Liver (tissue), 9 donors: ENCODE data around the gene RNPS1. TPM values are rescaled to one million over a fixed set of nuclear protein-coding genes. Genes with fewer than 3 reads are reported as not detected.

Source experiments
- DNase-seq: peaks from one replicate; pipeline ENCODE4 v3.0.0-alpha.2; 2017; ENCODE audit warnings: low spot score
- H3K27ac ChIP-seq, 2 donors: one replicate each; pipeline ENCODE4 v1.7.0; 2013; ENCODE audit warnings: inconsistent platforms in 2 of 2, low read length in 2 of 2, control low read depth in 1 of 2, low read depth in 1 of 2, mild to moderate bottlenecking in 1 of 2
- H3K27me3 ChIP-seq, 4 donors: one replicate each; pipeline versions ENCODE4 v1.6.1 to v1.7.0; 2013; ENCODE audit warnings: low read length in 3 of 4, inconsistent platforms in 1 of 4, mild to moderate bottlenecking in 1 of 4, moderate library complexity in 1 of 4; ENCODE audit not compliant: control insufficient read depth in 4 of 4, insufficient read depth in 4 of 4
- H3K36me3 ChIP-seq, 4 donors: one replicate each; pipeline versions ENCODE4 v1.6.1 to v1.7.0; 2013; ENCODE audit warnings: low read length in 3 of 4, mild to moderate bottlenecking in 3 of 4, low read depth in 1 of 4, moderate library complexity in 1 of 4; ENCODE audit not compliant: control insufficient read depth in 4 of 4, insufficient read depth in 3 of 4
- H3K4me1 ChIP-seq, 4 donors: one replicate each; pipeline versions ENCODE4 v1.6.1 to v1.7.0; 2013; ENCODE audit warnings: low read length in 3 of 4, mild to moderate bottlenecking in 3 of 4, moderate library complexity in 1 of 4; ENCODE audit not compliant: control insufficient read depth in 4 of 4, insufficient read depth in 4 of 4
- H3K4me3 ChIP-seq, 3 donors: one replicate each; pipeline versions ENCODE4 v1.6.1 to v1.7.0; 2013; ENCODE audit warnings: low read length in 3 of 3, control low read depth in 1 of 3, low read depth in 1 of 3, mild to moderate bottlenecking in 1 of 3
- H3K9ac ChIP-seq, 2 donors: one replicate each; pipeline ENCODE4 v1.7.0; 2013; ENCODE audit warnings: low read length in 2 of 2, mild to moderate bottlenecking in 2 of 2, moderate library complexity in 2 of 2, control low read depth in 1 of 2, low read depth in 1 of 2
- H3K9me3 ChIP-seq, 4 donors: one replicate each; pipeline versions ENCODE4 v1.6.1 to v1.7.0; 2013; ENCODE audit warnings: low read length in 3 of 4; ENCODE audit not compliant: control insufficient read depth in 4 of 4
- EGR1 ChIP-seq, 2 donors: IDR thresholded peaks; 2 replicates each; pipeline ENCODE4 v1.6.1; 2016 to 2018; ENCODE audit warnings: antibody characterized with exemption in 2 of 2, low read depth in 2 of 2
- FOXA1 ChIP-seq: IDR thresholded peaks from 2 replicates; pipeline ENCODE4 v1.6.1; 2016; ENCODE audit warnings: antibody characterized with exemption
- FOXA2 ChIP-seq: IDR thresholded peaks from 2 replicates; pipeline ENCODE4 v1.6.1; 2016; ENCODE audit warnings: antibody characterized with exemption
- GABPA ChIP-seq, 2 donors: IDR thresholded peaks in 1 of 2; conservative IDR thresholded peaks in 1 of 2; 2 replicates each; pipeline ENCODE4 v1.6.1; 2016; ENCODE audit warnings: antibody characterized with exemption in 2 of 2, mild to moderate bottlenecking in 1 of 2, moderate library complexity in 1 of 2
- JUND ChIP-seq, 2 donors: IDR thresholded peaks; 2 replicates each; pipeline ENCODE4 v1.6.1; 2016; ENCODE audit warnings: antibody characterized with exemption in 2 of 2
- MAX ChIP-seq: IDR thresholded peaks from 2 replicates; pipeline ENCODE4 v1.6.1; 2016; ENCODE audit warnings: antibody characterized with exemption
- NR2F2 ChIP-seq: IDR thresholded peaks from 2 replicates; pipeline ENCODE4 v1.6.1; 2016; ENCODE audit warnings: antibody characterized with exemption
- RAD21 ChIP-seq, 2 donors: IDR thresholded peaks; 2 replicates each; pipeline ENCODE4 v1.6.1; 2016; ENCODE audit warnings: antibody characterized with exemption in 2 of 2, mild to moderate bottlenecking in 2 of 2
- REST ChIP-seq: IDR thresholded peaks from 2 replicates; pipeline ENCODE4 v1.6.1; 2016; ENCODE audit warnings: antibody characterized with exemption, mild to moderate bottlenecking
- SP1 ChIP-seq: IDR thresholded peaks from 2 replicates; pipeline ENCODE4 v1.6.1; 2018; ENCODE audit warnings: antibody characterized with exemption, mild to moderate bottlenecking
- YY1 ChIP-seq: IDR thresholded peaks from 2 replicates; pipeline ENCODE4 v1.6.1; 2016; ENCODE audit warnings: antibody characterized with exemption, mild to moderate bottlenecking
- WGBS: extraction: QIAGEN DNeasy Blood & Tissue Kit; methylation state at CpG from one replicate; pipeline ENCODE4 v1.1.7; 2013; 5-methylcytosine and 5-hydroxymethylcytosine counted together
- polyA plus RNA-seq, 2 donors: library from polyadenylated mRNA; stranded (reverse) in 1 of 2; unstranded in 1 of 2; fragments of 200-250 nt in 1 of 2; fragments of >200 nt in 1 of 2; fragmentation: Nextera tagmentation in 1 of 2; extraction: Ambion mirVana in 1 of 2; gene quantifications; one replicate each; pipeline versions ENCODE4 v1.2.1 to v1.2.3, GENCODE V29; 2013 to 2015
- total RNA-seq, 2 donors: library from RNA; depleted of rRNA; stranded (reverse); fragments of >200 nt; gene quantifications; one replicate each; pipeline ENCODE4 v1.2.3, GENCODE V29; 2014
- donor health status: healthy.
- donor health status: healthy.
- donor health status: healthy.
- donor health status: healthy.
- donor health status: healthy.

Gene RNPS1
- total and polyA plus RNA-seq, 4 donors = 31.3 to 38.2 (median 36.7) TPM

- no peak for TF ChIP-seq SP1
- TF ChIP-seq REST = no peak
These were observed 28.9 kb downstream of the RNPS1 start (continued) for GRCh38 chr16:2238838-2239675.

DNA sequence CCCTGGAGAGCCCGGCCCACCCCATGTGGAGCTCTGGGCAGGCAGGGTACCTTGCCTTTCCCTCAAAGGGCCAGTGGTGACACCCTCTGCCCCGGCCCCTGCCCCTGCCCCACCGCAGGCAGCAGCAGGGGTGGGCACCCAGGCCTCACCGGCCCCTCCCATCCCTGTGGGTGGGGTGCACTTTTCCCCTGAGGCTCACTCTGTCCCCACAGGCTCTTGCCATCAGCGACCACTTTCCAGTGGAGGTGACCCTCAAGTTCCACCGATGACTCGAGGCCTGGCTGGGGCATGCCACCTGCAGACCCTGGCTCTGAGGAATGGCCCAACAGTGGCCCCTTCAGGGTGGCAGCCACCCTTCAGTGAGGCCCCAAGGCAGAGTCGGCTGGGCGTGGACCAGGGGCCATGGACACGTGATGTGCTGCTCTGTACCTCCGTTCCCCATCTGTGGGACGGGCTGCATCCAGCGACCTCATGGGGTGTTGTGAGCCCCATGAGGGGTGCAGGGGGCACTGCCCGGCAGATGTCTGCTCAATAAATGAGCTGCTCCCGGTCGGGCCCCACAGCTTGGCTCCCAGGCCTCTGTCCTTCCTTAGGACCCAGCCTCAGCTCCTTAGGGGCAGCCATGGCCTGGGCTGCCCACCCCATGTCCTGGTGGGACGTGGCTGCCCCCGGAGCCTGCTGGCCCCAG lies 29.6 kb downstream of the RNPS1 start:
- 60% methylated on average over 18 of the region's 18 CpGs for WGBS
- no peak for TF ChIP-seq FOXA2
- TF ChIP-seq EGR1 (IDR thresholded peaks at IDR 0.05; ENCODE audit: low read depth in 2 of 2) = no peak
- TF ChIP-seq RAD21 (IDR thresholded peaks at IDR 0.05) = no peak
- TF ChIP-seq SP1 = no peak
- no peak for TF ChIP-seq NR2F2
- no peak for TF ChIP-seq JUND (IDR thresholded peaks at IDR 0.05)
- no peak for TF ChIP-seq REST
- TF ChIP-seq FOXA1 = no peak
- Histone ChIP-seq H3K27me3 (no peaks in the 10 kb centered on the region), H3K36me3 (peaks cover 7 to 37% (median 16%) of the 10 kb centered on the region in 4 donors), H3K27ac (no peak overlapping the region), H3K9ac (no peak overlapping the region), H3K4me1 (peaks cover 0 to 14% (median 11%) of the 10 kb centered on the region in 4 donors), H3K9me3 (no peaks in the 10 kb centered on the region), H3K4me3 (no peak overlapping the region)
- DNase-seq = no peak

- DNase-seq = no peak
- peaks cover 5 to 38% (median 15%) of the 10 kb centered on the region in 4 donors for H3K36me3 ChIP-seq
These were observed 30.3 kb downstream of the RNPS1 start for GRCh38 chr16:2237493-2238149.

More at GRCh38 chr16:2237493-2238149, 30.3 kb downstream of the RNPS1 start:
- Histone ChIP-seq H3K9ac (no peak overlapping the region), H3K27ac (no peak overlapping the region), H3K27me3 (no peaks in the 10 kb centered on the region), H3K4me3 (no peak overlapping the region), H3K4me1 (peaks cover 0 to 14% (median 11%) of the 10 kb centered on the region in 4 donors), H3K9me3 (no peaks in the 10 kb centered on the region)
- TF ChIP-seq RAD21 (IDR thresholded peaks at IDR 0.05) (no peak), EGR1 (IDR thresholded peaks at IDR 0.05; ENCODE audit: low read depth in 2 of 2) (no peak), GABPA (IDR thresholded peaks at IDR 0.05 in 1 of 2, conservative IDR thresholded peaks at IDR 0.05 in 1 of 2) (no peak), YY1 (no peak), FOXA2 (no peak), MAX (no peak), NR2F2 (no peak)
- WGBS = 16% methylated on average over 65 of the region's 65 CpGs
